Measurements from ENCODE around the gene CSGALNACT2.

DNA sequence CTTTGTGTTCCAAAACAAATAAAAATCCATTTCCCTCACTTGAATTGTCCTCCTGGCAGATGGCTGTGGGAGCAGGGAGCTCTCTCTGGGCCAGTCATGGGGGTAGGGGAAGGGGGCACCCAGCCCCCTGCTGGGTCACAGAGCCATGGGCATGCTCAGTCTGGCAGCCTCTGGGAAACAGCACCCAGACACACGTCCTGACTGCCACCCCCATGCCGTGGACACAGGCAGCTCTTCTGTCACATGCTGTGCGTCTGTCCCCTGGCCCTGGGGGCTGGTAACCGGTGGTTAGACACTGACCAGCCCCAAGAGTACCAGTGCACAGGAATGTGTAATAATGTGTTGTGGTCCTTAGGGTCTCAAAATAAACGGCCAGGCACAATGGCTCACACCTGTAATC lies 81.6 kb downstream of the CSGALNACT2 start:
- no peak for TF ChIP-seq EZH2 (IDR thresholded peaks at IDR 0.05; ENCODE audit: insufficient read depth, poor library complexity, severe bottlenecking)
- TF ChIP-seq EZH2phosphoT487 (IDR thresholded peaks at IDR 0.05; ENCODE audit: insufficient read depth, low read depth), result no peak

All from GM23248 (cell line).